GM12891 (cell line): ENCODE data around the gene MARCHF9.

Source experiments
- POLR2A ChIP-seq: IDR thresholded peaks from 2 replicates; pipeline ENCODE4 v1.6.1; 2011; ENCODE audit warnings: low read depth, low read length, control low read depth
- POLR2AphosphoS5 ChIP-seq: IDR thresholded peaks from 2 replicates; pipeline ENCODE4 v1.6.1; 2011; ENCODE audit warnings: low read depth, low read length, control low read depth
- SPI1 ChIP-seq: IDR thresholded peaks from 2 replicates; pipeline ENCODE4 v1.6.1; 2011; ENCODE audit warnings: low read depth, low read length, control low read depth
- TAF1 ChIP-seq: IDR thresholded peaks from 2 replicates; pipeline ENCODE4 v1.6.1; 2011; ENCODE audit warnings: low read depth, low read length, control low read depth

- TF ChIP-seq POLR2AphosphoS5 (no peak), POLR2A (no peak), SPI1 (no peak), TAF1 (no peak)
Observed at GRCh38 chr12:57738661-57739237, 16.2 kb upstream of the MARCHF9 start, which contains the start of gene AGAP2.
